ENCODE results near the gene STON2. TPM values are rescaled to one million over a fixed set of nuclear protein-coding genes. Genes with fewer than 3 reads are reported as not detected.

Gene STON2
- total and polyA plus RNA-seq, 2 of the 13 experiments (the other 11 are each of a cell fraction or from before 2014, with no cell fraction given), result 2.1 to 11.0 TPM

- no peak for TF ChIP-seq SP140L (CRISPR knock-in tag; IDR thresholded peaks at IDR 0.05; ENCODE audit: borderline replicate concordance)
- no peak for TF ChIP-seq ZNF225 (CRISPR knock-in tag; IDR thresholded peaks at IDR 0.05)
- TF ChIP-seq MTA3 (CRISPR knock-in tag; IDR thresholded peaks at IDR 0.05), result no peak
- no peak for TF ChIP-seq SCMH1 (CRISPR knock-in tag; IDR thresholded peaks at IDR 0.05; ENCODE audit: borderline replicate concordance)
- TF ChIP-seq RCOR2 (CRISPR knock-in tag; IDR thresholded peaks at IDR 0.05), result peak; percentile 83
- no peak for TF ChIP-seq ZNF30 (CRISPR knock-in tag; IDR thresholded peaks at IDR 0.05)
- TF ChIP-seq, protein P1, sequence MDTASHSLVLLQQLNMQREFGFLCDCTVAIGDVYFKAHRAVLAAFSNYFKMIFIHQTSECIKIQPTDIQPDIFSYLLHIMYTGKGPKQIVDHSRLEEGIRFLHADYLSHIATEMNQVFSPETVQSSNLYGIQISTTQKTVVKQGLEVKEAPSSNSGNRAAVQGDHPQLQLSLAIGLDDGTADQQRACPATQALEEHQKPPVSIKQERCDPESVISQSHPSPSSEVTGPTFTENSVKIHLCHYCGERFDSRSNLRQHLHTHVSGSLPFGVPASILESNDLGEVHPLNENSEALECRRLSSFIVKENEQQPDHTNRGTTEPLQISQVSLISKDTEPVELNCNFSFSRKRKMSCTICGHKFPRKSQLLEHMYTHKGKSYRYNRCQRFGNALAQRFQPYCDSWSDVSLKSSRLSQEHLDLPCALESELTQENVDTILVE (CRISPR knock-in tag; IDR thresholded peaks at IDR 0.05), result peak; percentile 68
- TF ChIP-seq, protein P2, sequence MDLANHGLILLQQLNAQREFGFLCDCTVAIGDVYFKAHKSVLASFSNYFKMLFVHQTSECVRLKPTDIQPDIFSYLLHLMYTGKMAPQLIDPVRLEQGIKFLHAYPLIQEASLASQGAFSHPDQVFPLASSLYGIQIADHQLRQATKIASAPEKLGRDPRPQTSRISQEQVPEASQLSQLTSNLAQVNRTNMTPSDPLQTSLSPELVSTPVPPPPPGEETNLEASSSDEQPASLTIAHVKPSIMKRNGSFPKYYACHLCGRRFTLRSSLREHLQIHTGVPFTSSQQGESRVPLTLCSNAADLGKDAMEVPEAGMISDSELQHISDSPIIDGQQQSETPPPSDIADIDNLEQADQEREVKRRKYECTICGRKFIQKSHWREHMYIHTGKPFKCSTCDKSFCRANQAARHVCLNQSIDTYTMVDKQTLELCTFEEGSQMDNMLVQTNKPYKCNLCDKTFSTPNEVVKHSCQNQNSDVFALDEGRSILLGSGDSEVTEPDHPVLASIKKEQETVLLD (CRISPR knock-in tag; IDR thresholded peaks at IDR 0.05; ENCODE audit: low read depth), result no peak
- no peak for TF ChIP-seq ZNF776 (CRISPR knock-in tag; IDR thresholded peaks at IDR 0.05)
- peak; percentile 81 for TF ChIP-seq ZBED4 (CRISPR knock-in tag; IDR thresholded peaks at IDR 0.05; ENCODE audit: borderline replicate concordance)
- peak; percentile 99 for TF ChIP-seq TBX2 (CRISPR knock-in tag; IDR thresholded peaks at IDR 0.05; ENCODE audit: borderline replicate concordance)
- no peak for TF ChIP-seq NR3C1 (CRISPR knock-in tag; IDR thresholded peaks at IDR 0.05)
- TF ChIP-seq ZKSCAN5 (CRISPR knock-in tag; IDR thresholded peaks at IDR 0.05), result no peak
- TF ChIP-seq KDM2A (CRISPR knock-in tag; IDR thresholded peaks at IDR 0.05; ENCODE audit: borderline replicate concordance, low read depth), result peak; percentile 73
- TF ChIP-seq ZNF703 (CRISPR knock-in tag; IDR thresholded peaks at IDR 0.05; ENCODE audit: borderline replicate concordance), result no peak
- no peak for TF ChIP-seq ZNF234 (CRISPR knock-in tag; conservative IDR thresholded peaks at IDR 0.05)
- peak; percentile 95 for TF ChIP-seq AHDC1 (CRISPR knock-in tag; IDR thresholded peaks at IDR 0.05; ENCODE audit: borderline replicate concordance)
- peak; percentile 88 for TF ChIP-seq ZFP1 (CRISPR knock-in tag; IDR thresholded peaks at IDR 0.05)
Observed at GRCh38 chr14:81303258-81303935, 96.7 kb downstream of the STON2 start (continued).
